ENCODE measurements around the gene FMO4. TPM values are rescaled to one million over a fixed set of nuclear protein-coding genes. Genes with fewer than 3 reads are reported as not detected.

Gene FMO4
- total and polyA plus RNA-seq, 4 donors, result 2.2 to 12.5 (median 3.0) TPM

GRCh38 chr1:171267391-171267790 lies 46.6 kb upstream of the FMO4 start:
- Histone ChIP-seq H3K36me3 (ENCODE audit: control insufficient read depth in 4 of 4, insufficient read depth in 4 of 4, low read length in 4 of 4) (no peaks in the 10 kb centered on the region), H3K27ac (ENCODE audit: low read depth in 1 of 2, low read length in 1 of 2) (no peak overlapping the region), H3K4me1 (ENCODE audit: control insufficient read depth in 5 of 5, insufficient read depth in 5 of 5, low read length in 5 of 5) (peaks cover 0 to 8% (median 2%) of the 10 kb centered on the region in 5 donors), H3K4me3 (no peak overlapping the region), H3K9me3 (ENCODE audit: control insufficient read depth in 4 of 4, insufficient read depth in 3 of 4, low read length in 3 of 4) (no peaks in the 10 kb centered on the region), H3K27me3 (ENCODE audit: control insufficient read depth in 3 of 3, insufficient read depth in 3 of 3, low read length in 2 of 3) (no peaks in the 10 kb centered on the region), H3K9ac (ENCODE audit: insufficient read depth in 1 of 2, low read length in 2 of 2) (no peak overlapping the region)
- DNase-seq (no peak), ATAC-seq (ENCODE audit: insufficient read depth, low FRiP score) (no peak)
- TF ChIP-seq CTCF (IDR thresholded peaks at IDR 0.05; ENCODE audit: control extremely low read depth, extremely low read depth), result no peak
- whole genome bisulfite sequencing, 2 donors, result 64 to 84% methylated on average over 1 of the region's 1 CpG

GRCh38 chr1:171270806-171271205 lies 43.2 kb upstream of the FMO4 start:
- DNase-seq, result no peak
- no peak overlapping the region for H3K4me3 ChIP-seq
- H3K27ac ChIP-seq (ENCODE audit: low read depth in 1 of 2, low read length in 1 of 2), result no peak overlapping the region
- H3K27me3 ChIP-seq (ENCODE audit: control insufficient read depth in 3 of 3, insufficient read depth in 3 of 3, low read length in 2 of 3), result no peaks in the 10 kb centered on the region
- WGBS, 2 donors, result 90 to 100% methylated on average over 2 of the region's 2 CpGs
- H3K9ac ChIP-seq (ENCODE audit: insufficient read depth in 1 of 2, low read length in 2 of 2), result no peak overlapping the region
- no peak for ATAC-seq (ENCODE audit: insufficient read depth, low FRiP score)
- H3K9me3 ChIP-seq (ENCODE audit: control insufficient read depth in 4 of 4, insufficient read depth in 3 of 4, low read length in 3 of 4), result no peaks in the 10 kb centered on the region
- no peak for TF ChIP-seq CTCF (IDR thresholded peaks at IDR 0.05; ENCODE audit: control extremely low read depth, extremely low read depth)
- no peaks in the 10 kb centered on the region for H3K36me3 ChIP-seq (ENCODE audit: control insufficient read depth in 4 of 4, insufficient read depth in 4 of 4, low read length in 4 of 4)
- no peaks in the 10 kb centered on the region for H3K4me1 ChIP-seq (ENCODE audit: control insufficient read depth in 5 of 5, insufficient read depth in 5 of 5, low read length in 5 of 5)

GRCh38 chr1:171277534-171277933 lies 36.4 kb upstream of the FMO4 start:
- no peak overlapping the region for H3K9ac ChIP-seq (ENCODE audit: insufficient read depth in 1 of 2, low read length in 2 of 2)
- WGBS, 2 donors, result 65 to 81% methylated on average over 2 of the region's 2 CpGs
- DNase-seq (no peak), ATAC-seq (ENCODE audit: insufficient read depth, low FRiP score) (no peak)
- H3K27me3 ChIP-seq (ENCODE audit: control insufficient read depth in 3 of 3, insufficient read depth in 3 of 3, low read length in 2 of 3), result no peaks in the 10 kb centered on the region
- no peaks in the 10 kb centered on the region for H3K9me3 ChIP-seq (ENCODE audit: control insufficient read depth in 4 of 4, insufficient read depth in 3 of 4, low read length in 3 of 4)
- no peak overlapping the region for H3K4me3 ChIP-seq
- H3K27ac ChIP-seq (ENCODE audit: low read depth in 1 of 2, low read length in 1 of 2), result no peak overlapping the region
- TF ChIP-seq CTCF (IDR thresholded peaks at IDR 0.05; ENCODE audit: control extremely low read depth, extremely low read depth), result no peak
- H3K4me1 ChIP-seq (ENCODE audit: control insufficient read depth in 5 of 5, insufficient read depth in 5 of 5, low read length in 5 of 5), result peaks cover 0 to 2% (median 0%) of the 10 kb centered on the region in 5 donors
- no peaks in the 10 kb centered on the region for H3K36me3 ChIP-seq (ENCODE audit: control insufficient read depth in 4 of 4, insufficient read depth in 4 of 4, low read length in 4 of 4)

- TF ChIP-seq CTCF (IDR thresholded peaks at IDR 0.05; ENCODE audit: control extremely low read depth, extremely low read depth), result no peak
- Histone ChIP-seq H3K9me3 (ENCODE audit: control insufficient read depth in 4 of 4, insufficient read depth in 3 of 4, low read length in 3 of 4) (no peaks in the 10 kb centered on the region), H3K36me3 (ENCODE audit: control insufficient read depth in 4 of 4, insufficient read depth in 4 of 4, low read length in 4 of 4) (no peaks in the 10 kb centered on the region), H3K4me1 (ENCODE audit: control insufficient read depth in 5 of 5, insufficient read depth in 5 of 5, low read length in 5 of 5) (peaks cover 0 to 2% (median 0%) of the 10 kb centered on the region in 5 donors), H3K27me3 (ENCODE audit: control insufficient read depth in 3 of 3, insufficient read depth in 3 of 3, low read length in 2 of 3) (no peaks in the 10 kb centered on the region), H3K9ac (ENCODE audit: insufficient read depth in 1 of 2, low read length in 2 of 2) (no peak overlapping the region), H3K4me3 (no peak overlapping the region), H3K27ac (ENCODE audit: low read depth in 1 of 2, low read length in 1 of 2) (no peak overlapping the region)
- DNase-seq (no peak), ATAC-seq (ENCODE audit: insufficient read depth, low FRiP score) (no peak)
- WGBS, 2 donors, result 84 to 94% methylated on average over 2 of the region's 2 CpGs
Measured at GRCh38 chr1:171279234-171279633, 34.7 kb upstream of the FMO4 start.

Measured in lung (tissue), 12 donors.